Measurements from ENCODE around the gene KCNQ1.

The KCNQ1 gene

GRCh38 chr11:2776351-2777061 lies 331.7 kb downstream of the KCNQ1 start:
- DNase-seq = peak; percentile 6

- DNase-seq = peak; percentile 5
Measured at GRCh38 chr11:2777386-2777785, 332.6 kb downstream of the KCNQ1 start.

GRCh38 chr11:2777871-2778629 lies 333.2 kb downstream of the KCNQ1 start:
- DNase-seq = peak; percentile 5

- peak; percentile 4 for DNase-seq
Measured at GRCh38 chr11:2778630-2779498, 334.1 kb downstream of the KCNQ1 start.

- peak; percentile 4 for DNase-seq
Measured at GRCh38 chr11:2779499-2779980, 334.7 kb downstream of the KCNQ1 start.

GRCh38 chr11:2779981-2780849 lies 335.4 kb downstream of the KCNQ1 start:
- peak; percentile 4 for DNase-seq

- DNase-seq = no peak
Measured at GRCh38 chr11:2780850-2781407, 336.1 kb downstream of the KCNQ1 start.

- DNase-seq = no peak
Measured at GRCh38 chr11:2781408-2782274, 336.8 kb downstream of the KCNQ1 start.

- DNase-seq = no peak
Measured at GRCh38 chr11:2782769-2783168, 338.0 kb downstream of the KCNQ1 start.

- DNase-seq = no peak
Measured at GRCh38 chr11:2783536-2784082, 338.8 kb downstream of the KCNQ1 start.

- DNase-seq = no peak
Measured at GRCh38 chr11:2787816-2788167, 343.0 kb downstream of the KCNQ1 start.

GRCh38 chr11:2788168-2789071 lies 343.6 kb downstream of the KCNQ1 start:
- DNase-seq = no peak

- no peak for DNase-seq
Measured at GRCh38 chr11:2789331-2789730, 344.5 kb downstream of the KCNQ1 start.

GRCh38 chr11:2789791-2790567 lies 345.2 kb downstream of the KCNQ1 start:
- DNase-seq = no peak

- no peak for DNase-seq
Measured at GRCh38 chr11:2790568-2790921, 345.7 kb downstream of the KCNQ1 start.

- no peak for DNase-seq
Measured at GRCh38 chr11:2791139-2791520, 346.3 kb downstream of the KCNQ1 start.

GRCh38 chr11:2791521-2792380 lies 346.9 kb downstream of the KCNQ1 start:
- DNase-seq = no peak
